Hippocampal formation (tissue), 2 donors: ENCODE data around the gene SLC9A8.
"Not testable (repeated sequence)": the region's sequence is repeated elsewhere in the genome, so short reads cannot be mapped to it uniquely, and the experiment has no call there.

ENCODE experiments used
- DNase-seq, 2 donors: peaks; one replicate each; lab custom pipeline; 2025; lab: John Stamatoyannopoulos, UW

The SLC9A8 gene

DNA sequence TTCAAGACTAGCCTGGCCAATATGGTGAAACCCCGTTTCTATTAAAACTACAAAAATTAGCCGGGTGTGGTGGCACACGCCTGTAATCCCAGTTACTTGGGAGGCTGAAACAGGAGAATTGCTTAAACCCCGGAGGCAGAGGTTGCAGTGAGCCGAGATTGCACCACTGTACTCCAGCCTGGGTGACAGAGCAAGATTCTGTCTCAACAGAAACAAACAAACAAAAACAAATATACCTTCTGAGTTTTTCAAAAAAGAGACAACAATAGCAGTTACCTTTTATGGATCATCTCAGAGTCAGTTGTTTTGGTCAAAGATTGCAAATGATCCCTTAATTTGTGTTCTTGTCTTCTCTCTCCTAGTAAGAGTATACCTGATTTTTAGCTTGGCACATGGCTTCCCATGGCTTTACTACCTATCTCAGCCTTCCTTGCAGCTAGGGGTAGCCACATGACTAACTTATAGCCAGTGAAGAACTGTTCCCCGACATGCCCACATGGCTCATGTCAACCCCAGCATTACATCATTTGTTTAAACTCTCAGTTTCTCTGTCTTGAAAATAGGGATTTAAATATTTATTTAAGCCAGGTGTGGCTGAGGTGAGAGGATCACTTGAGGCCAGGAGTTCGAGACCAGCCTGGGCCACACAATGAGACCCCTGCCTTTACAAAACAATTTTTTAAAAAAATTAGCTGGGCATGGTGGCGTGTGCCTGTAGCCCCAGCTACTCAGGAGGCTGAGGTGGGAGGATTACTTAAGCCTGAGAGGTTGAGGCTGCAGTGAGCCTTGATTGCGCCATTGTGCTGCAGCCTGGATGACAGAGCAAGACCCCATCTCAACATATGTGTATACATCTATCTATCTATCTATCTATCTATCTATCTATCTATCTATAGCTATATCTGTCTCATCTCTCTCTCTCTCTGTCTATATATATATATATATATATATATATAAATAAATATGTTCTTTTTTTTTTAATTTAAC, 25.0 kb upstream of the SLC9A8 start:
- no peak for DNase-seq

DNA sequence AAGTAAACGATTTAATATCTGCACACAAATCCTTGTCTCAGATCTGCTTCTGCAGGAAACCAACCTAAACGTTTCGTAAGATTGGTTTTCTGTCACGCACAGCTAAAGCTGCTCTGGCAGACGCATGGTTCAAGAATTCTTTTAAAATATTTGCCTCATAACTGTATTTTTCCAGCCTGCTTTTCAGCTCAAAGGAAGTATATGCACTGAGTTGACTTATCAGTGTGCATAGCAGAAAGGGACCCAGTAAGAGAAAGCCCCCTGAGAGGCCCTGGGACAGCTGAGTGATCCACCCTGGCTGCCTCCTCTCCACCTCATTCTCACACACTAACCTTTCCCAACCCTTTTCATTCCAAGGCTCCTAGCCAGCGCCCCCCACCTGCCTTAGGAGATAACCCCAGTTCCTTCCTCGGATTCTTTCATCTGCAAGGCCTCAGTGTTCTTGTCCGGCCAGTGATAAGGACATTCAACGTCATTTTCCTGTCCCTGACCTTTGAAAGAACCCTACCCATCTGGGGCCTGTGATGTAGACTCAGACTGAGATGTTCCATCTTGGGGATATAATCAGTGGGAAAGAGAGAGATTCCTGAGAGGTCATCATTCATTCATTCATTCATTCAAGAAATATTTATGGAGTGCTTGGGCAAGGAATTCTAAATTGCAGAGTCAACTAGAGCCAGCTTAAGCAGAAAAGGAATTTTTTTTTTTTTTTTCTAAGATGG, 22.4 kb upstream of the SLC9A8 start:
- no peak for DNase-seq

- no peak for DNase-seq
Measured at GRCh38 chr20:49791165-49791564, 21.5 kb upstream of the SLC9A8 start.

GRCh38 chr20:49792006-49792405, 20.6 kb upstream of the SLC9A8 start:
- DNase-seq: no peak

DNA sequence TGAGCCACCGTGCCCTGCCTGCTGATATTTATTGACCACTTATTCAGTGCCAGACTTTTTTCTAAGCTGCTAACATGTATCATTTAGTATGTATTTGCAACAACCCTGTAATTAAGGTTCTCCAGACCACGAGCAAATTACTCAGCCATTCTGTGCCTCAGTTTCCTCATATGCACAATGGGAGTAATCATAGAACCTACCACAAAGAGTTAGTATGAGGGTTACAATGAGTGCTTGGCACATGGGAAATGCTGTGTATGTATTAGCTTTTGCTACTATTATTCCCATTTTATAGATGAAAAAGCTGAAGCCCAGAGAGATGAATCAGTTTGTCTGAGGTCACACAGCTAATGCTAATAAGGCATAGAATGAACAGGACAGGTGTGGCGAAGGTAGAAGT, 20.0 kb upstream of the SLC9A8 start:
- no peak for DNase-seq

- no peak for DNase-seq
Measured at GRCh38 chr20:49794336-49795134, 18.1 kb upstream of the SLC9A8 start.

- no peak for DNase-seq
Measured at GRCh38 chr20:49795135-49795424, 17.5 kb upstream of the SLC9A8 start.

DNA sequence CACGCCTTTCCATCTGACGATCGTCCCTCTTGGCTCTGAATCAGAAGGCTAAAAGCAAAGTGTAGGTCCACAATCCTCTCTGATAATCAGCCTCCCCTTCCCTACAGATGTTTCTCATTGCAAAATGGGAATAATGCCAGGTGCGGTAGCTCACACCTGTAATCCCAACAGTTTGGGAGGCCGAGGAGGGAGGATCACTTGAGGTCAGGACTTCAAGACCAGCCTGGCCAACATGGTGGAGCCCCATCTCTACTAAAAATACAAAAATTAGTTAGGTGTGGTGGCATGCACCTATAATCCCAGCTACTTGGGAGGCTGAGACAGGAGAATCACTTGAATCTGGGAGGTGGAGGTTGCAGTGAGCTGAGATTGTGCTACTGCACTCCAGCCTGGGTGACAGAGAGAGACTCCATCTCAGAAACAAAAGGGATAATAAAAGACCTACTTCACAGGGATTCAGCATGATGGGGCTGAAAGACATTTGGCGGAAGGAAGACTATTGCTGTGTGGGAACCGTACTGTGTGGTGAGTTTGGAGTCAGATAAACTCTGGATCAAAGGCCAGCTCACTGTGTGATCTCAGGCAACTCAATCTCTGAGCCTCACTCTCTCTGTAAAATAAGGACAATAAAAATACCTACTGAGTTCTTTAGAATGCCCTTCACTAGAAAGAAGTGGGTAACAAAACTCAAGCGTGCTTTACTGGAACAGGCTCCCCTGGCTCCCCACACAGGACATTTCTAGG, 15.9 kb upstream of the SLC9A8 start:
- no peak for DNase-seq

GRCh38 chr20:49797344-49797615, 15.3 kb upstream of the SLC9A8 start:
- no peak for DNase-seq

- DNase-seq: no peak
Measured at GRCh38 chr20:49798718-49799117, 13.9 kb upstream of the SLC9A8 start.

GRCh38 chr20:49799698-49800097, 12.9 kb upstream of the SLC9A8 start:
- no peak for DNase-seq

DNA sequence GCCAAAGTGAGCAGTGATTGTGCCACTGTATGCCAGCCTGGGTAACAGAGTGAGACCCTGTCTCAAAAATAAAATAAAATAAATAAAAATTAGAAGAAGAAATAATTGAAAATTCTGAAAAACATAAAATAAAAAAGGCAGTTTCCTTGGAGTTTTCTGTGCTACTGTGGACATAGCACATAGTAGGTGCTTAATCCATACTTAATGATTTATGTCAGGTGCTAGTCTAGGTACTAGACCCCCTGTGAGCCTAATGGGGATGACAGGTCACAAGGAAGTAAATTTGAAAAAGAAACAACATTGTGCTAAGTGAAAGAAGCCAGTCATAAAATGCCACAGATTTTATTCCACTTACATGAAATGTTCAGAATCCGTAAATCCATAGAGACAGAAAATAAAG, 9.2 kb upstream of the SLC9A8 start:
- DNase-seq: no peak

DNA sequence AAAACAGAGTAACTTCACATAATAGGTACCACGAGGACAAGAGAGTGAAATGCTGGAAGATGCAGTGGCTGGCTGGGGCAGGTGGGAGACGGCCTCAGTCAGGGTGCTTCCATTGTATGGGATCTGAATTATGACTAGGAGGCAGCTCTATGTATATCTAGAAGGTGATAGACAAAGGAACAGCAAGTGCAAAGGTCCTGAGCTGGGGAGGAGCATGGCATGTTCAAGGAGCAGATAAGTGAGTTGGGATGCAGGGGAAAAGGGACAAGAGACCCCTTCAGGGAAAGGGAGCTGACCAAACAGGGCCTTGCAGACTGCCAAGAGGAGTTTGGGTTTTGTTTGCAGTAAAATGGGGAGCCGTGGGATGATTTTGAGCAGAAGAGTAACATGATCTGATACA, 8.3 kb upstream of the SLC9A8 start:
- no peak for DNase-seq

GRCh38 chr20:49805224-49805876, 7.3 kb upstream of the SLC9A8 start:
- not testable (repeated sequence) for DNase-seq

- DNase-seq: no peak
Measured at GRCh38 chr20:49808753-49809152, 3.9 kb upstream of the SLC9A8 start.

- no peak for DNase-seq
Measured at GRCh38 chr20:49809803-49810359, 2.7 kb upstream of the SLC9A8 start.

- no peak for DNase-seq
Measured at GRCh38 chr20:49810491-49811190, 2.0 kb upstream of the SLC9A8 start.

DNA sequence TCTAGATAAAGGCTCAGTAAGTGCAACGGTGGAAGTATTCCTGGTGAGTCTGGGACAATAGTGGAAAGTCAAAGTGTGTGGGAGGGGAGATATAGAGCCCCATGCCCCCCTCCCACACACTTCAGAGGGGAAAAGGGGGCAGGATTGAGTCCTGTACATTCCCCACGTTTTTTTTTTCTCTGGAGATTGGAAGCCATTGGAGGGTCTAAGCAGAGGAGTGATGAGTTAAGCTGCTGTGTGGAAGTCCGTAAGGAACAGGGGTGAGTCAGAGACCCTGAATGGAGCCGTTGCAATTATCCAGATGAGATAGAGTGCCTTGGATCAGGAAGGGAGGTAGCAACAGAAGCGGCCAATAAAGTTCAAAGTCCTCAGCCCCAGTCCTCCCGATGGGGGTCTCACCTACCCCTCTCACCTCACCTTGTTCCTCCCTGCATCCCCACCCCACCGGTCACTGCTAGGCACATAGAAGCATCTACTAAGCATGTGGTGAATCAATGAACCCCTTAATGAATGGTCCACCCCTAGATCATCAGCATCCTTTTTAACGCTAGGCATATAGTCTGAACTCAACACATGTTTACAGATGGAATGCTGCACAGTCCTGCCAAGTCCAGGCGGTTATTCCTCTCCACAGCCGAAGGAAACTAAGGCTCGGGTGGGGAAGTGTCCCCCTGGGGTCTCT, 662 bp upstream of the SLC9A8 start:
- DNase-seq: no peak

- DNase-seq: no peak
Measured at GRCh38 chr20:49813305-49813974, 812 bp downstream of the SLC9A8 start.
